Spleen (tissue), 7 donors: Measurements from ENCODE around the gene PFKL.

Experiments
- POLR2AphosphoS5 ChIP-seq, 3 donors: sonication (generic); formaldehyde crosslinking; IDR thresholded peaks; one replicate each; pipeline ENCODE4 v1.5.1; 2017; ENCODE audit warnings: antibody characterized with exemption in 3 of 3
- TF ChIP-seq, protein P1 (sequence below), 11 experiments: fragments of 200-600 bp in 7 of 11; fragments of 450-650 bp in 4 of 11; sonication (generic) in 4 of 11; IDR thresholded peaks in 8 of 11; conservative IDR thresholded peaks in 3 of 11; 1 replicate in 7 of 11; 2 replicates in 4 of 11; pipeline versions ENCODE4 v1.4.0 to v1.8.0; 2016 to 2021; ENCODE audit warnings: antibody characterized with exemption in 11 of 11, inconsistent platforms in 4 of 11, mild to moderate bottlenecking in 1 of 11
- donor health status: DM: no; HTN: no; CAD: no; lungs with moderate emphysema.
- donor health status: DM: no; HTN: no; CAD: no.
- donor health status: DM: no; HTN: no; CAD: no.

DNA sequence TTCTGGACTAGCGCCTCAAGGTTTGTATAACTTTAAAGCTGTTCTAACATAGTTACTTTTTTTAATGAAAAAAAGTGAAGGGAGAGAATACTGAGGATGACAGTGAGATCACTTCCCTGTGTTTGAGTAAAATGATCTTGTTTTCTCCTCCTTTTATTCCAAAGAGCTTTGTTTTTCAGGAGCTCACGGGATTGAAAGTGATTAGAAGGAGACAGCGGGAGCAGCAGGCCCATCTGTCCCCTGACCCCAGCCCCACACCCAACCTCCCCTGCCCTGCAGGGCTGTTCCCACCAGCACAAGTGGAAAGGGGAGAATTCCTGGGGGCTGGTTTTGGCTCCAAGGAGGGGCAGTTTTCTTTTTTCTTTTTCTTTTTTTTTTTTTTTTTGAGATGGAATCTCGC lies 36.1 kb upstream of the PFKL start:
- TF ChIP-seq, protein P1, sequence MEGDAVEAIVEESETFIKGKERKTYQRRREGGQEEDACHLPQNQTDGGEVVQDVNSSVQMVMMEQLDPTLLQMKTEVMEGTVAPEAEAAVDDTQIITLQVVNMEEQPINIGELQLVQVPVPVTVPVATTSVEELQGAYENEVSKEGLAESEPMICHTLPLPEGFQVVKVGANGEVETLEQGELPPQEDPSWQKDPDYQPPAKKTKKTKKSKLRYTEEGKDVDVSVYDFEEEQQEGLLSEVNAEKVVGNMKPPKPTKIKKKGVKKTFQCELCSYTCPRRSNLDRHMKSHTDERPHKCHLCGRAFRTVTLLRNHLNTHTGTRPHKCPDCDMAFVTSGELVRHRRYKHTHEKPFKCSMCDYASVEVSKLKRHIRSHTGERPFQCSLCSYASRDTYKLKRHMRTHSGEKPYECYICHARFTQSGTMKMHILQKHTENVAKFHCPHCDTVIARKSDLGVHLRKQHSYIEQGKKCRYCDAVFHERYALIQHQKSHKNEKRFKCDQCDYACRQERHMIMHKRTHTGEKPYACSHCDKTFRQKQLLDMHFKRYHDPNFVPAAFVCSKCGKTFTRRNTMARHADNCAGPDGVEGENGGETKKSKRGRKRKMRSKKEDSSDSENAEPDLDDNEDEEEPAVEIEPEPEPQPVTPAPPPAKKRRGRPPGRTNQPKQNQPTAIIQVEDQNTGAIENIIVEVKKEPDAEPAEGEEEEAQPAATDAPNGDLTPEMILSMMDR (IDR thresholded peaks at IDR 0.05 in 8 of 11, conservative IDR thresholded peaks at IDR 0.05 in 3 of 11): no peak
- TF ChIP-seq POLR2AphosphoS5 (IDR thresholded peaks at IDR 0.05): no peak
